DMS 273 (cell line): Measurements from ENCODE around the gene DPH7.
"Not testable (repeated sequence)": the region's sequence is repeated elsewhere in the genome, so short reads cannot be mapped to it uniquely, and the experiment has no call there.

ENCODE experiments used
- DNase-seq: peaks from one replicate; lab custom pipeline; 2025; ENCODE audit not compliant: unreplicated experiment; lab: John Stamatoyannopoulos, UW

The DPH7 gene

GRCh38 chr9:137581361-137582285 lies 2.9 kb upstream of the DPH7 start:
- DNase-seq: no peak

GRCh38 chr9:137580954-137581322 lies 2.2 kb upstream of the DPH7 start:
- DNase-seq: no peak

GRCh38 chr9:137580209-137580953 lies 1.7 kb upstream of the DPH7 start:
- no peak for DNase-seq

GRCh38 chr9:137579259-137579604 lies 507 bp upstream of the DPH7 start:
- DNase-seq: no peak

GRCh38 chr9:137575716-137576411 lies 2.9 kb downstream of the DPH7 start:
- no peak for DNase-seq

- no peak for DNase-seq
Measured at GRCh38 chr9:137575364-137575715, 3.4 kb downstream of the DPH7 start.

- DNase-seq: no peak
Measured at GRCh38 chr9:137574192-137574591, 4.5 kb downstream of the DPH7 start.

- DNase-seq: no peak
Measured at GRCh38 chr9:137570566-137570965, 8.2 kb downstream of the DPH7 start.

- no peak for DNase-seq
Measured at GRCh38 chr9:137569609-137570203, 9.0 kb downstream of the DPH7 start.

- DNase-seq: not testable (repeated sequence)
Measured at GRCh38 chr9:137568445-137568844, 10.3 kb downstream of the DPH7 start.

- DNase-seq: no peak
Measured at GRCh38 chr9:137564817-137565411, 13.8 kb downstream of the DPH7 start.

GRCh38 chr9:137564134-137564533 lies 14.6 kb downstream of the DPH7 start:
- no peak for DNase-seq

GRCh38 chr9:137558127-137558526 lies 20.6 kb downstream of the DPH7 start:
- DNase-seq: no peak

GRCh38 chr9:137556069-137556838 lies 22.5 kb downstream of the DPH7 start:
- DNase-seq: peak; percentile 33

GRCh38 chr9:137555179-137555578 lies 23.5 kb downstream of the DPH7 start:
- DNase-seq: no peak

- DNase-seq: no peak
Measured at GRCh38 chr9:137554349-137554748, 24.4 kb downstream of the DPH7 start.

GRCh38 chr9:137553654-137554053 lies 25.1 kb downstream of the DPH7 start:
- not testable (repeated sequence) for DNase-seq

- peak; percentile 72 for DNase-seq
Measured at GRCh38 chr9:137552022-137552768, 26.5 kb downstream of the DPH7 start.

- DNase-seq: peak; percentile 96
Measured at GRCh38 chr9:137551264-137552021, 27.3 kb downstream of the DPH7 start, which contains the start of gene MRPL41. MRPL41 (plus strand) TSS chr9:137551879; CDS start chr9:137552082, 203 bp downstream.
